CD4-positive, alpha-beta T cell treated with Interleukin-15 for 1 hour (primary cell): ENCODE results near the gene GSTM5.
A peak's percentile ranks its signal among the peaks of the same experiment; 100 is the strongest.
"Not testable (repeated sequence)": the region's sequence is repeated elsewhere in the genome, so short reads cannot be mapped to it uniquely, and the experiment has no call there.

ENCODE experiments used
- DNase-seq: peaks from one replicate; pipeline ENCODE4 v3.0.0-alpha.2; 2020

Gene GSTM5

DNA sequence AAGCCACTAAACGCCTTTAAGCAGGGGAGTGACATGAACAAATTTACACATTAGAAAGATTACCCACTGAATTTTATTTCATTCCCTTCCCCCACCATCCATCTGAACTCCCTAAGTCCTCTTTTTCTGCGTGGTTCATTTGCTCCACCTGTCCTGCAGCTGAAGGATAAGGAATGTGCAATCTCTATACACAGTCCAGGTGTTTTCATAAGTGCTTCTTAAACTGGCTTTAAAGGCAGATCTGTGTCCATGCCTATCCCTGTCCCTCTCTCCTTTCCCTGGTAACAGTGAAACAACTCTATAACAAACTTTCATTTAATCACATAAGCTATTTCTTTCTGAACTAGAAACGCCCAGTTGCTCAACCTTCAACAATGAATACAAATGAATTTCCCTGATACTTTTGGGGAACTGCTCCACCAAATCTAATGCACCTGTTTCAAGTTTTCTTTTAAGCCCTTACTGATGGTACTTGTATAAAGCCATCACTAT is 20.4 kb downstream of the GSTM5 start:
- DNase-seq, result no peak

DNA sequence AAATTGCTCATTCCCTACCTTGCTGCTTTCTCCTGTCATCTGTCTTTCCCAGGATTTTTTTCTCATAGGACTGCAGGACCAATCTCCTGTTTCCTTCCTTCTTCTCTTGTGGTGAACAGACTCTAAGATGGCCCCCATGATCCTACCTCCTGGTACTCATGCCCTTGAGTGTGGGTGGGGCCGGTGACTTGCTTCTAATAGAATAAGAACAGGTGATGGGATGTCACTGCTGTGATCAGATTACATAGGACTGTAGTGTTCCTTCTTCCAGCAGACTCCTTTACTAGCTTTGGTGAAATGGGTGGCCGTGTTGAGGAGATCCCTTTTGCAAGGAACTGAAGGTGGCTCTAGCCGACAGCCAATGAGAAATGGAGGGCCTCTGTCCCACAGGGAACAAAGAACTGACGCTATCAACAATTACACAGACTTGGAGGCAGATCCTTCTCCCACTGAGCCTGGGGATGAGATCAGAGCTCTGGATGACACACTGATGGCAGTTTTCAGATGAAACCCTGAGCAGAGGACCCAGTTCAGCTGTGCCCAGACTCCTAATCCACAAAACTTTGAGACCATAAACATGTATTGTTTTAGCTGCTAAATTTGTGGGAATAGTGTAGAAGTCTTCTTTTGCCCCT is 21.3 kb downstream of the GSTM5 start:
- no peak for DNase-seq

DNA sequence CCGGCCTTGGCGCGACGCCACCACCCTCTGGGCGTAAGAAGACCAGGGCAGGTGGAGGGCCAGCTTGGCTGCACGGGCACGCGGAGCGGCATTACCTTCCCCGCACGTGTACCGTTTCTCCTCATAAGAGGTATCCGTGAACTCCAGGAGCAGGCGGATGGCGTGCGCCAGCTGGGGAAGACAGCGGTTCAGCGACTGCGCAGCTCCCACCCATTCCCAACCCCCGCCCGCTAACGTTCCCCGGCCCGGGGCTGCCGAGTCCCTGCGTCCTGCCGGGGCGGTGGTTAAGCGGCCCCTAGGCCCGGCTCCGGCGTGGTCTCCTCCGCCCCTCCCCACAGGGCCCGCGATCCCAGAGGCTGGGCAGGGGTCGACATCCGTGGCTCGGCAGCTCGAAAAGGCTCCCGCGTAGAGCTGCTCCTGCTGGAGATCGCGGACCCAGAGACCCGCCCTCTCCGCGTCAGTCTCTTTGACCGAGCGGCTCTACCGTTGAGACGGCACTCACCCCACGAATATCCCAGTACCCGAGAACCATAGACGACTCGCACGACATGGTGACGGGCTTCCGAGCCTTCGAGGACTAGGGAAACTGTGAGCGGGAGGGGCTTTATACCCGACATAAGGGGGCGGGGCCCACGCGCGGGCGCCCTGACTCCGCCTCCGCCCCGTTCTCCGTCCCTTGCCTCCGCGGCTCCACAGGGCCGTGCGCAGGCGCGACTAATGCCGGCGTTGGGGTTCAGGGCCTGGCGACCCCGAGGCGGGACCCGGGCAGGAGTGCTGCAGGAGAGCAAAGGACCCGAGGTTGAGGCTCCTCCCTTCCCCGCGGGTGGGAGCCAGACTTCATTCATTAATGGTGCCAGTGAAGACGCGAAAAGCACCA is 27.9 kb downstream of the GSTM5 start:
- DNase-seq, result peak; percentile 87

DNA sequence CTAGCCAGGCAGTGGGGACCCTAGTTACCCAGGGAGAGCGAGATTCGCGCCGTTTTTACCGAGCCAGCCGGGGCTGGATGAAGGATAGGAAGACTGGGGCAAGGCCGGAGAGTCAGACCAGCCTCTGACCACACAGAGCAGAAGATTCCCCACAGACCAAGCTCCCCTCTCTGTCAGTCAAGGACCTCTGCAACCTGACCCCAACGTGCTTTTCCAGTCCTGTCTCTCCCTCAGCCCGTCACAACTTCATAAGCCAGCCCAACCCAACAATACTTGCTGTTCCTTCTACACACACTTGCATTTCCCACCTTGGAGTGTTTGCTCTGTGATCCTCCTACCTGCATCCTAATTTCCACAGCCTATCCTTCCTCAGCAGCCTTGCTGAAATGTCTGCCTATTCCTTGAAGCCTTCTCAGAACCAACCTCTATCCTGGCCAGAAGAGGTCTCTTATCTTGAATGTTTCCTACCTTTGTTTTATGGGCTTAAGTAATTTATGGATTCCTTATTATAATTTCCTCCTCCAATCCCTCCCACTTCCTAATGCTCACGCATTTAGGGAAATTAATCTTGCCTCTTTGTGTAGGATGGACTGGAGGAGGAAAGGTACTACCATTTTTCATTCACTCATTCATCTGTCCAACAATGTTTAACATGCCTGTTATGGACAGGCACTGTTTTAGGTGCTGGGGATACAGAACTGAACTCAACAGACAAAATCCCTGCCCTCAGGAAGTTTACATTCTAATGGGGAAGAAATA is 28.7 kb downstream of the GSTM5 start, which contains the start of gene GSTM3:
Gene GSTM3, minus strand, starts transcription at position 424 of the 759 bp plus-strand sequence. CDS start 751 bp downstream, outside the sequence.
- DNase-seq, result no peak

DNA sequence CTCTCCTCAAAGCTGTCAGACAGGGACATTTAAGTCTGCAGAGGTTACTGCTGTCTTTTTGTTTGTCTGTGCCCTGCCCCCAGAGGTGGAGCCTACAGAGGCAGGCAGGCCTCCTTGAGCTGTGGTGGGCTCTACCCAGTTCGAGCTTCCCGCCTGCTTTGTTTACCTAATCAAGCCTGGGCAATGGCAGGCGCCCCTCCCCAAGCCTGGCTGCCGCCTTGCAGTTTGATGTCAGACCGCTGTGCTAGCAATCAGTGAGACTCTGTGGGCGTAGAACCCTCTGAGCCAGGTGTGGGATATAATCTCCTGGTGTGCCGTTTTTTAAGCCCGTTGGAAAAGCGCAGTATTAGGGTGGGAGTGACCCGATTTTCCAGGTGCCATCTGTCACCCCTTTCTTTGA is 36.3 kb downstream of the GSTM5 start:
- not testable (repeated sequence) for DNase-seq

DNA sequence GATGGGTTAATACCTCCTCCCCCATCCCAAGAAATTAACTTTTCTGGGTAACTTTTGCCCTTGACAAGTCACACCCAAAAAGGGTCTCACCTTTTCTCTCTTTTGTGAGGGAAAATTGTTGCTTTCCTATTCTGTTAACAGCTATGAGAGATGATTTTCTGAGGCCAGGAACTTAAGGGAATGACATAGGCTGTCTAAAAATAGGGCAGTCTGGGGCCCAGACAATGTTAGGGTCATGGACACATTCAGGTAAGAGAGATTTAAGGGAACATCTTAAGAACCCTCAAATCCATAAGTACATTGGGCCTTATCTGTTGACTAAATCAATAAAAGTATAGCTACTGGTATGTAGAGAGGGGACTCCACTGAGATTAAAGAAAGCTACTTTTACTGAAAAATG is 37.2 kb downstream of the GSTM5 start:
- no peak for DNase-seq

DNA sequence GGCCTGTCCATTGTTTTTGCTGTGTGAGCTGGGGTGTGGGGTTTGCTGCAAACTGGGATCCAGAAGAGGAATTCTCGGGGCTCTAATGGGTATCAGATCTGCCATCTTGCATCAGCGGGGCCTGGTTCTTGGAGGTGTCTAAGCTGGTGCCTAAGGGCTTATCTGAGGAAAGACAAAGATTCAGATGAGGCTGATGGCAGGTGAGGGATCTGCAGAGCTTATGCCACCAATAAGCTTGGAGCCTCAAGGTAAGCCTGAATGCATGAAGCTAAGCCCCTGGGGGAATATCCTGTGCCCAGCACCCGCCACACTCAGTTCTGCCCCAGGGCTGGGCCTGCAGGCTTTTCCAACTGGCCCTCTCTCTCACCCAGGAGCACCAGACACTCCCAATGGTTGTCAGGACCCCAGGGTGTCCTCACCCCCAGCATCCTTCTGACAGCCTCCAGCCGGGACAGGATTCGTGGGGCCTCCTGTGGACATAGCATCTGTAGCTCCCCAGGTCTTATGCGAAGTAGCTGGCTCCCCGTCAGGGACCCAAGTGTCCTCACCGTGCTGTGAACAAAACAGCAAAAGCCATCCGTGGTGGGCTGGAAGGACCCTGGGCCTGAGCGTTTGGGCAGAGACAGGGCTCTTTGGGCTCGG is 38.3 kb downstream of the GSTM5 start:
- DNase-seq, result no peak

DNA sequence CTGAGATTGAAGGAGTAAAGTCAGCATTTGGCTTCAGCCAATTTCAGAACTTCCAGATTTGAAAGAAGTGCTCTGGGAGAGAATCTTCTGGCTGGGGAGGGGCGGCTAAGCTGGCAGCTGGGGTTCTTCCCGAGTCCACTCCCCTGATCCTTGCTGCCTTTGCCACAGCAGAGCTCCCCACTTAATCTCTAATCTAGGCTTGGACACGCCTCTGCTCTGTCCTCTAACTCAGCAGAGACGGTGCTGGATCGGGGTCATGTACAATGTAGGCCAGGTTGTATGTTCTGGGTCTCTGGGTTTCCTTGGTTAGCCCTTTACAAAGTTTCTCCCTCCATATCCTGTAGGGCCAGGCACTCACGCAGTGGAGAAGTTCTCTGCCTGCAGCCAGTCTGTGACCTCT is 38.9 kb downstream of the GSTM5 start:
- DNase-seq, result no peak

DNA sequence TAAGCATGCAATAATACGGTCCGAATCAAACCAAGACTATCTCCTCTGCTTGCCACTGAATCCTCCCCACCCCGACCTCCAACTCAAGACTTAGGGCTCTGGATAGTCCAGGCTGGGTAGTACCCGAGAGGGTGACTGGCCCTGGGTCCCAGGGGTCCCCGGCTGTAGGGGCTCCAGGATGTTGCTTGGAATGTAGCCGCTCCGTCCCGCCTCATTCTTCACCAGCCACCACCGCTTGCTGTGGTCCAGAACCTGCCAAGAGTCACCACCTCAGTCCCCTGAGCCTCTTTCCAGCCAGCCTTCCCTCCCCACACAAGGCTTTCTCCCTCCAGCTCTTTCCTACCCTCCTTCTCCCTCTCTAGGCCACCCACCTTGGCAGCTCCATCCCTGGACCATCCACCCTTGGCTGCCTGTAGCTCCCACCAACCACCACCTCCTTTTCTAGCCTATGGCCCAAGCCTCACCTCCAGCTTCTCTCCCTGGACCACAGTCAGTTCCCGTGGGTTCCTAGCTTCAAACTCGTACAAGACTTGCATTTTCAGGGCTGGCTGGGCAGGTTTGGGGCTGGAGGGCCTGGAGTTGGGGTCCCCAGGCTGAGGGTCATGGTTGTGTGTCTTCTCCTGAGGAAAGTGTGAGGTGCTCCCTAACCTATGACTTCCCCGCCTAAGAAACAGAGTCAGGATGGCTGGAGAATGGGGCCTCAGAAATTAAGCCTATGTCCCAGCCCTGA is 39.6 kb downstream of the GSTM5 start:
- no peak for DNase-seq

DNA sequence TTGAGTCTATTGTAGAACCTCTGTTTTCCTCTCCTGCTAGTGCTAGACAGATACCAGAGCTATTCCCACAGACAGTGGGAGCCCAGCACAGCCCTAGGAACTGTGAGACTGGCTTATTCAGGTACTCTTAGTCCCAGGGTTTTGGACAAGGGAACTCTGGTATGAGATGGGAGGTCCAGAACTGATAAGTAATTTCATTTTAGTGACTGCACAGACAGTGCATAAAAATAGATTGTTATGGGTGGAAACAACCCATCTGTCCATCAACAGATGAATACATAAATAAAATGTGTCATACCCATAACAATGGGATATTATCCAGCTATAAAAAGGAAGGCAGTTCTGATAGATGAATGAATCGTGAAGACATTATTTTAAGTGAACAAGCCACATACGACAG is 42.7 kb downstream of the GSTM5 start:
- DNase-seq, result no peak

DNA sequence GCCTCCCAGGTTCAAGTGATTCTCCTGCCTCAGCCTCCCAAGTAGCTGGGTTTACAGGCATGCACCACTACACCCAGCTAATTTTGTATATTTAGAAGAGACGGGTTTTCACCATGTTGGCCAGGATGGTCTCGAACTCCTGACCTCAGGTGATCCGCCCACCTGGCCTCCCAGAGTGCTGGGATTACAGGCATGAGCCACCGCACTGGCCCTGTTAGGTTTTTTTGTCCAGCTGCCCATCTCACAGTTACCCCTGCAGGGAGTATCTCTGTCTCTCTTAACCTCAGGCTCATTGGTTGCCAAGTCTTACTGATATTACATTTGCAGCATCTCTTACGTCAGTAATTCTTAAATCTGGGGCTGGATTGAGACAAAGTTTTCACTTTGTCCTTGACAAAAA is 44.3 kb downstream of the GSTM5 start:
- DNase-seq, result not testable (repeated sequence)

DNA sequence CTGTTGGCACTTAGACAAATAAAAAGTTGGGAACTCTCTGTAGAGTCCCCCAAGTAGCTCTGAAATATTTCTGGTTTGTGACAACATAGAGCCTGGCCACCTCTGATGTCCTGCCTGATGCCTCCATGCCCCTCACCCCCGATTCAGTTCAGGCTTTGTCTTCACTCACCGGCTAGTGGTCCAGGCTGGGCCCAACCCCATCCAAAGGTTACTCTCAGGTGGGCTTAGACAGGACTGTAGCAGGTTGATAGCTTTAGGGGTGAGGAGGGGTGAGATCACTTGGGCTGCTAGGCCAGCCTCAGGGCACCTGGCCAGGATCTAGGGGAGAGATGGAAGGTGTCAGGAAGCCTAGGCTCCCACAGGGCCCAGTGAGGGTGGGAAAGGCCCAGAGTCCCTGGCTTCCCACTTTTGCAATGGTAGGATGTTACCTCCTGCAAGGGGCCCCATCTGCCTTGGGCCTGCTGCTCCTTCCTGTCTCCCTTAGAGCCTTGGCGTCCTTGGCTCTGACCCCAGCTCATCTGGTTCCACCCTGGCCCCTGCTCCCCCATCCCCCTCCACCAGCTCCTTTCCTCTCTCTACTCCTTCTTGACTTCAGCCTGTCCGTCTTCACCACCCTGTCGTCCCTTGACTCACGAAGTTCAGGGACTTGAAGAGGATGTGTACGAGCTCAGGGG is 44.9 kb downstream of the GSTM5 start:
- DNase-seq, result no peak

DNA sequence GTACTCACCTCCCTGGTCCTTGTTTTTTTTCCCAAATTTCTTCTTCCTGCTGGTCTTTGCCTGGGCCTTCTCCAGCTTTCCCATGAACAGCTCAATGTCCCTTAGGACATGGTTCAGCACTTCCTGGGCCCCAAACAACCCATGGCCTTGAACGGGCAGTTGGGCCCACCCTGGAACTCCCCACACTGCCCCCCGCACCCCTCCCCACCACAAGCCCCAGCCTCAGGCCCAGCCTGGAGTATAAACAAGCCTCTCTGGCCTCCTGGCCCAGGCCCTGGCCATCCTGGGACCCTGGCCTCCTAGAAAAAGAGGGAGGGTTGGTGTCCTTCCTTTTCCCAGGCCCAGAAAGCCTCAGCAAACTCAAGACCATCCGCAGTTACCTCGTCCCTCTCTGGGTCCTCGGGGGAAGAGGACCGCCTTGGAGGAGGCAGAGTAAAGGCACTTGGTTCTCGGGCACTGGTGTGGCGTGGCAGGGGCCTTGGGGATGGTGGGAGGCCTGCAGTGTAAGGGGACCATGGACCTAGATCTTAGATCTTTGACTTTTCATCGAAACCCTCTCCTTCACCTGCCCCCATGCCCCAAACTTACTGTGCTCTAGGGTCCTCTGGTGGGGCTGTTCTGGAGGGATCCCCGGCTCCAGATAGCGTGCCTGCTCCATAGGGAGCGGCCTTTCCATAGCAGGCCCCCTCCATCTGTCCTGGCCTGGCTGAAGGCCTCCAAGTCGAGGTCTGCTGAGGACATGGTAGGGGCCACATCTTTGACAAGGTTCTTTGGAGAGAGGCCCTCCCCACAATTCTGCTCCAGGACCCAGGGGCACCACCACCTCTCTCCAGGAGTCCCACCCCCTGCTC is 46.1 kb downstream of the GSTM5 start:
- no peak for DNase-seq

DNA sequence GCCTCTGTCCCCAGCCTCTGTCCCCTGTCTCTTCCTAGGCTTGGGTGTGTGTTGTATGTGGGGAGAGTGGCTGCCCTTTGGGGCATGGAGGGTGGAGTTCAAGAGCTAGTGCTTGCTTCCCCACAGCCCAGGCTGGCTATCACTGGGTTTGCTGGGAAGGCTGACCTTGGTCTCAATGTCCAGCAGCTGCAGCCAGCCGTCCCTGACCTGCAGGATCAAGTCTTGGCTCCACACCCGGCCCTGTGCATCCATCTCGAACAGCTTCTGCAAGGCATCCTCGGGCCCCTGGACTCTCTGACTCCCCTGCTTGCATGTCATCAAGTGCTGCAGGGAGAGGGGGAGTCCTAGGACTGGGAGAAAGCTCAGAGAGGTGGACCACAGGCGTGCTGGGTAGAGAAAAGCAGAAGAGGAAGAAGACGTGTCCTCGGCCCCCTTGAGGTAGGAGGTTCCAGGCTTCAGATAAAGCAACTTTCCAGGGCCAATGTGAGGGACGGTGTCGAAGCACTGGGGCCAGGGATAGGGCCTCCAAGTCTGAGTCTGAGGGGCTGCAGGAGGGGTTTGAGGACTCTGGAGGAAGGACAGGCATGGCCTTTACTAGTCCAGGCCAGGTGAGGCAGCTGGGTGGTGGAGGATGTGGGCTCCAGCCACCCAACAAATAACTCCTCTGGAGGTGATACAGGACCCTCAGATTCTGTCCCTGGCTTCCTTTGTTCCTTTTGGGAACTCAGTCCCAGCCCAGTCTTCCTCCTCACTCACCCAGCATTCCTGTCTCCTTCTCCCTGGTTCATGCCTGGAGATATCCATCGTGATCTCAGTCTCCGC is 47.7 kb downstream of the GSTM5 start:
- no peak for DNase-seq

DNA sequence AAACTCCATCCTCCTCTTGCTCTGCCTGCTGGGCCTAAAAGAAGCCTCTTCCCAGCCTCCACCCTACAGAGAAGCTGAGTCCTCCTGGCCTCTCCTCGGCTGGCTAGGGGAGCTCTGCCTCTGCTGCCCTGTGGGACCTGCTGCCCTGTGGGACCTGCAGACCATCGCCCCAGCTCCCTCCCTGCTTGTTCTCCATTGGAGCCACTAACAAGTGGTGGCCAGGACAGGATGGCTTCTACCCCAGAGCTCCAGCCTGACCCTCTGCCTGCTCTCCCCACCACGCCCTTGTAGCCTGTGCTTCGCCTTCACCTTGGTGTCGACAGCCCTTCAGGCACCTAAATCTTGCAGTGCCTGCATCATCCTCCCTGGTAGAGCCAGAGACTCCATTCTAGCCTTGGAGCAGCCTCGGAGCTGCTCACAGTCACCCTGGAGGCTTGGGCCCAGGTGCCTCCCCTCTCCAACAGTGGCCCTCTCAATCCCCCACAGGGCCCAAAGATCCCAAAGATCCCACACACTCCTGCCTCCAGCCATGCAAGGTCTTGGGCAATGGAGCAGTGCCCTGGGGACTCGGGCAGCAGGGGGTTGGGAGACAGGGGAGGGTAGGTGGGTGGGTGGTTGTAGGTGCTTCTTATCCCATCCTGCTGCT is 48.7 kb downstream of the GSTM5 start:
- DNase-seq, result no peak

DNA sequence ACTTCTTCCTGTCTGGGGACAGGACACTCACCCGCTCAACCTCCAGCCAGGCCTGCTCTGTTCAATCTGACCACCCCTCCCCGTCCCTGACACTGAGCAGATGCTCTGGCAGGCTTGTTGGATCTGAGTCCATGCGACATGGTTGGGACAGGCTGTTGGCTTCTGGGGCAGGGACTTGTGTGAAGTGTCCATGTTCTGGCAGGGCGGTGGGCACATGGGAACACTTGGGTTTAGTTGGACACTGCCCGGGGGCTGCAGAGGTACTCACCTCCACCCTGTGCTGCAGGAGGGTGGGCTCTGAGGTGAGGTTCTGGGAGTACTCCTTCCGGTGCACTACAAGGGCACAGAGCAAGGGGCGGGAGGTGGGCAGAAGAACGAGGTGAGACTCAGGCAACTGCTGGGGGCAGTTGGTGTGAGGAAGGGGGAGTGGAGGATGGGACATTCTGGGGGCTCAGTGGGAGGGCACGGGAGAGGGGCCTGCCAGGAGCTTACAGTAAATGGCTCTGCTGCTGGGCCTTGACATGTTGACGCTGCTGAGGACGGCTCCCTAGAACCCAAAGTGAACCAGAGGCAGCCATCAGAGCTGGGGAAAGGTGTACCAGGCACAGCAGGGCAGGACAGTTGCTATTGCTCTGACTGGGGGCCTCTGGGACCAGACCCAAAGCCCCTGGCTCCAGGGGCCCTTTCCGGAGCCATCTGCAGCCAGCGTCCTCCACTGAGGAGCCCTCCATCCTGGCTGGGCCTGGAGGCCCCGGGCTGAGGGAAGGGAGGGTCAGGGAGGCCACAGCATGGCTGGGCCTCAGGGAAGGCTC is 49.4 kb downstream of the GSTM5 start:
- no peak for DNase-seq

DNA sequence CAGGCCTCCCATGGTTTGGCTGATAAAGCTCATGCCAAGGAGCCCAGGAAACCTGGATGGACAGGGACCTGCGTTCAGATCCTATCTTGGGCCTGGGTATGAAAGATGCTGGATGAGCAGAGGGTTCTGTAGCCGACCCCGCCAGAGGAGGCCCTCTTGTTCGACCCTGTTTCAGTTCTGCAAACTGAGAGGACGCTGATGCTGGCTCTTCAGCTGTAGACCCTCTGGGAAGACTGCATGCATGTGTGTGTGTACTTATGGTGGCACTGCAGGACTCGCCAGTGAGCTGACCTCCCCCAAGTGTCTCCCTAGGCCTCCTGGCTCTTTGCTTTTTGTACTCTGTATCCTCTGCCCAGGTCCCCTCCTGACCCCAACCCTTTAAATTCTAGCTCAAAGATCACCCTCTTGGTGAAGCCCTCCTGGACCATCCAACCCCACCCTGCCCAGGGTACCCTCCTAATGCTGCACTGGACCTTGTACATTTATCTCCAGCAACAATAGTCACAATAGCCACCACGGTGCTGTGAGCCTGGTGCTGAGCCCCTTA is 50.1 kb downstream of the GSTM5 start:
- no peak for DNase-seq
